Caki2 (cell line): Measurements from ENCODE around the gene LAG3. TPM values are rescaled to one million over a fixed set of nuclear protein-coding genes. Genes with fewer than 3 reads are reported as not detected.

ENCODE experiments used
- DNase-seq: peaks from one replicate; pipeline ENCODE4 v3.0.0-alpha.2; 2015; ENCODE audit warnings: low read depth
- in situ Hi-C: cut with HindIII; loops from 2 replicates; pipeline ENCODE4 v1.10.0; 2016; ENCODE audit warnings: low sequenced_read_pairs, low pct_unique_long_range_greater_than_20kb, mixed read lengths
- total RNA-seq: library from RNA; depleted of rRNA; stranded (reverse); fragments of >200 nt; shearing (Covaris generic); gene quantifications from 2 replicates; pipeline ENCODE4 v1.2.3, GENCODE V29; 2014; ENCODE audit warnings: low replicate concordance

The LAG3 gene
- total RNA-seq, 1 experiment from 2014 or later = not detected

- in situ Hi-C loops = no loop called here
- DNase-seq = no peak
These were observed 44.8 kb downstream of the LAG3 start for GRCh38 chr12:6817098-6817497.

GRCh38 chr12:6817662-6818157 lies 45.4 kb downstream of the LAG3 start:
- DNase-seq = no peak
- in situ Hi-C loops = no loop called here

GRCh38 chr12:6818222-6818621 lies 45.9 kb downstream of the LAG3 start:
- in situ Hi-C loops = no loop called here
- DNase-seq = no peak

- in situ Hi-C loops = no loop called here
- DNase-seq = no peak
These were observed 46.3 kb downstream of the LAG3 start for GRCh38 chr12:6818645-6819044.

GRCh38 chr12:6819106-6820030 lies 47.0 kb downstream of the LAG3 start:
- in situ Hi-C loops = no loop called here
- no peak for DNase-seq

- DNase-seq = no peak
- in situ Hi-C loops = no loop called here
These were observed 47.8 kb downstream of the LAG3 start for GRCh38 chr12:6820166-6820565.

GRCh38 chr12:6821591-6822425 lies 49.5 kb downstream of the LAG3 start, which contains the start of gene GPR162:
Gene GPR162 (plus strand): TSS chr12:6821821. CDS start chr12:6823899, 2,078 bp downstream.
- in situ Hi-C loops = no loop called here

GRCh38 chr12:6822426-6823135 lies 50.3 kb downstream of the LAG3 start:
- in situ Hi-C loops = no loop called here
- no peak for DNase-seq

More at GRCh38 chr12:6821591-6822425, 49.5 kb downstream of the LAG3 start, which contains the start of gene GPR162:
- DNase-seq = no peak

GRCh38 chr12:6823182-6824084 lies 51.1 kb downstream of the LAG3 start:
- in situ Hi-C loops = no loop called here
- DNase-seq = no peak

- in situ Hi-C loops = no loop called here
- DNase-seq = no peak
These were observed 51.9 kb downstream of the LAG3 start for GRCh38 chr12:6824085-6824775.

- in situ Hi-C loops = no loop called here
- DNase-seq = no peak
These were observed 52.6 kb downstream of the LAG3 start for GRCh38 chr12:6824901-6825381.

GRCh38 chr12:6825398-6826124 lies 53.2 kb downstream of the LAG3 start:
- in situ Hi-C loops = no loop called here

GRCh38 chr12:6826125-6826733 lies 53.9 kb downstream of the LAG3 start:
- in situ Hi-C loops = no loop called here
- no peak for DNase-seq

More at GRCh38 chr12:6825398-6826124, 53.2 kb downstream of the LAG3 start:
- peak; percentile 85 for DNase-seq

- no peak for DNase-seq
- in situ Hi-C loops = no loop called here
These were observed 54.6 kb downstream of the LAG3 start for GRCh38 chr12:6826734-6827436.

GRCh38 chr12:6827437-6827911 lies 55.2 kb downstream of the LAG3 start:
- peak; percentile 83 for DNase-seq
- in situ Hi-C loops = no loop called here
